Inferior parietal cortex (tissue), 1 donor: ENCODE data around the gene ZNF609.

ENCODE experiments used
- DNase-seq: peaks from one replicate; pipeline ENCODE4 v3.0.0-alpha.2; 2016; ENCODE audit errors: extremely low spot score

ZNF609 gene

DNA sequence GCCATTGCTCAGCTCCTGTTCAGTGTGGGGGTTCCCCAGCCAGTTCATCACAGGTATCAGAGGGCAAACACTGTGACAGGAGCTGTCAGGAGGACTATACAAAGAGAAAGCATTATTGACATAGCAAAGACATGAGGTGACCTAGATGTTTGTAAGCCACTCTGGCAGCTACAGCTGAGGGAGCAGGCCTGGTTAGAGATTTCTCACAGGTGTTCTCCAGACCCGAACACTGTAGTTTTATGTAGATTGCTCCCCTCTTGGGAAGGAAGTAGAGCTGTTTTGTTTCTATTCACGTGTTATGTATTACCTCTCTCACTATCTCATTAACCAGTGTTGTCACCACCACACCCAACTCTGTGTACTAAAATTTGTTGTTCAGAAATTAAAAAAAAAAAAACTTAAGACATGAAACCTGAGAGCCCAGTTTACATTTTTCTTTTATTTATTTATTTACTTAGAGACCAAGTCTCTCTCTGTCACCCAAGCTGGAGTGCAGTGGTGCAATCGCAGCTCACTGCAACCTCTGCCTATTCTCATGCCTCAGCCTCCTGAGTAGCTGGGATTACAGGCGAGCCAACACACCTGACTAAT, 191.3 kb downstream of the ZNF609 start:
- no peak for DNase-seq

DNA sequence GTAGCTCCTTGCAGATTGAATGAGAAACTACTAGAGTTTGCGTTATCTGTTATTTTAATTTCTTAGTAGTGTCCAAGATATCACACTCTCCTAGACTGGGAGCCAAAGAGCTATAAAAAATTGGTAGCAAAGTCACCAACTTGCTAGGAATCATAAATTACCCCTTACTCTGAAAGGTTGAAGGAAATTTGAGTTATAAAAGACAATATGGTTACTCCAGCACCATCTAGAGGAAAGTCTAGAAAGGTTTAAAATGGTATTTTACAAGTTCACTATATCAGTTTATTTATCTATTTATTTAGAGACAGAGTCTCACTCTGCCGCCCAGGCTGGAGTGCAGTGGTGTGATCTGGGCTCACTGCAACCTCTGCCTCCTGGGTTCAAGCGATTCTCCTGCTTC, 193.4 kb downstream of the ZNF609 start:
- DNase-seq, result no peak

DNA sequence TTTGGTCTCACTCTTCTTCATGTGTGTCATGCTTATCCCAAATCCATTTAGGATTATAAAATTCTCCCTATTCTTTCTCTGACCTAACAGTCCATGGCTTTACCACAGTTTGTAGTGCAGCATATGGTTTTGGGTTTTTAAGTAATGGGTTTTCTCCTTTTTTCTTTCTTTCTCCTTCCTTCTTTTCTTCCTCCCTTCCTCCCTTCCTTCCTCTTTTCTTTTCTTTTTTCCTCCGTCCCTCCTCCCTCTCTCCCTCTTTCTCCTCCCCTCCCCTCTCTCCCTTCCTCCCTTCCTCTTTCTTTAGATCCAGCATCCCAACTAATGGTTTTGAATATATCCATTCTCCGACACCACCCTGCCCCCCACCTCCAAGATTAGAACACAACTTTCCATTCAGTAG, 196.1 kb downstream of the ZNF609 start:
- no peak for DNase-seq

DNA sequence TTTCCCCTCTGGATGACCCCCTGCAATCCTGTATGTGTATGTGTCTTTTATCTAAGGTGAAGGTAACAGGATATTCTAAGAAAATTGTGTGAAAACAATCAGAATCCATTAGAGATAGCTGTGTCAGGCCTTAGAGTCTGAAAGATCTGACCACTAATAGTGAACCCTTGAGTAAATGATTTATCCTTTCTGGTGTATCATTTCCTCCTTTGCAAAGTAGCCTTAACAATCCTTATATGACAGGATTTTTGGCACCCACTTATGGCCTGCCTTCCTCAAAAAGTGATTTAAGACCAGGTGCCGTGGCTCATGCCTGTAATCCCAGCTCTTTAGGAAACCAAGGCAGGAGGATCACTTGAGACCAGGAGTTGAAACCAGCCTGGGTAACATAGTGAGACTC, 204.8 kb downstream of the ZNF609 start:
- no peak for DNase-seq

DNA sequence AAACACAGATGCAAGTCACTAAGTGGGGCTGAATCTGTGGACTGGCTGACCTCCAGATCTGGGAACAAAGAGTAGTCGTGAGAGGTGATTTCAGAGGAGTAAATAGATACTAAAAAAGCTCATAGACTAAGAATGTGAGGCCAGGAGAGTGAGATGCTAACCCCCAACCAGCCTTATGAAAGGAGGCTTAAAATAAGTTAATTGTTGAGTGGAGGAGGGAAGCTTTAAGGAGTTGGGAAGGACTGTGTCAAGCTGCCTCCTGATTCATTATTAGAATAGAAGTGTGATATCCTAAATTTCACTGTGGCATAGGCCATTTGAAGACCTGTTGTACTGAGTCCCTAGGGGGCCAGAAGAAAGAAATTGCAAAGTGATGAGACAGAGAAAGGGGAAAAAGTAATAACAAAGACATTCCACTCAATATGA, 207.4 kb downstream of the ZNF609 start:
- DNase-seq, result no peak

DNA sequence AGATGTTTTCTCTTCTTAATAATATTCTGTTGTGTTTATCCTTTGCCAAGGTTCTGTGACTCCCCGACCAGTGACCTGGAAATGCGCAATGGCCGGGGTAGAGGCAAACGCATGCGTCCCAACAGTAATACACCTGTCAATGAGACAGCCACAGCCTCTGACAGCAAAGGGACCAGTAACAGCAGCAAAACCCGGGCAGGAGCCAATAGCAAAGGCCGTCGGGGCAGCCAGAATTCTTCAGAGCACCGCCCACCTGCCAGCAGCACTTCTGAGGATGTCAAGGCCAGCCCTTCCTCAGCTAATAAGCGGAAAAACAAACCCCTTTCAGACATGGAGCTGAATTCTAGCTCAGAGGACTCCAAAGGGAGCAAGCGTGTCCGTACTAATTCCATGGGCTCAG, 213.5 kb downstream of the ZNF609 start:
- no peak for DNase-seq

DNA sequence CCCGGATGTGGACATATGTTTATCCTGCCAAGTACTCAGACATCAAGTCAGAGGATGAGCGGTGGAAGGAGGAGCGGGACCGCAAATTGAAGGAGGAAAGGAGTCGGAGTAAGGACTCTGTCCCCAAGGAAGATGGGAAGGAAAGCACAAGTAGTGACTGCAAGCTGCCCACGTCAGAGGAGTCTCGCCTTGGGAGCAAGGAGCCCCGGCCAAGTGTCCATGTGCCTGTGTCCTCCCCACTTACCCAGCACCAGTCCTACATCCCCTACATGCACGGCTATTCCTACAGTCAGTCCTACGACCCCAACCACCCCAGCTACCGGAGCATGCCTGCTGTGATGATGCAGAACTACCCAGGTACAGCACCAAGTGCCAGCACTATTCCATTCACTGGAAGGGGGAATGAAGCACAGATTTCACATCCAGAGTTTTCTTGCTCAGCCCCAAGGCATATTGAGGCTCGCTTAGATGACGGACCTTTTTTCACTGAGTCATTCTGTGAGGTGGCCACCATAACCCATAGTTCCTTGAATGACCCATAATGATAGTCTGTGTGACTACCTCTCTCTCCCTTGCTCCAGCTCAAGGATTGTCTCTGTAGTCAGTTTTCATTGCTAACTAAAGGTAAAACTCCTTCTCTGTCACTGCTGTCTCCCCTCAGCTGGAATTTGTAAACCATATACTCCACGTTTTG, 217.9 kb downstream of the ZNF609 start:
- no peak for DNase-seq

DNA sequence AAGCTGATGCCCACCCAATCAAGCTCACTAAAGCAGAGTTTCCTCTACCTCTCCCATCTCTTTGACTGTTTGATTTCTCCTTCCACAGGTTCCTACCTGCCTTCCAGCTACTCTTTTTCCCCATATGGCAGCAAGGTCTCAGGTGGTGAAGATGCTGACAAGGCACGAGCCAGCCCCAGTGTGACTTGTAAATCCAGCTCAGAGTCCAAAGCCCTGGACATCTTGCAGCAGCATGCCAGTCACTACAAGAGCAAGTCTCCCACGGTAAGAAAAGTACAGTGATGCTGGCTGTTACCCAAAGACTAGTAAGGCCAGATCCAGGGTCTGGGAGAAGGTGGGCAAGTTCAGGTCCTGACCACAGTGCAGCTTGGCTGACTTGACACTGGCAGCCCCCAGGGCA, 219.7 kb downstream of the ZNF609 start:
- DNase-seq, result no peak

DNA sequence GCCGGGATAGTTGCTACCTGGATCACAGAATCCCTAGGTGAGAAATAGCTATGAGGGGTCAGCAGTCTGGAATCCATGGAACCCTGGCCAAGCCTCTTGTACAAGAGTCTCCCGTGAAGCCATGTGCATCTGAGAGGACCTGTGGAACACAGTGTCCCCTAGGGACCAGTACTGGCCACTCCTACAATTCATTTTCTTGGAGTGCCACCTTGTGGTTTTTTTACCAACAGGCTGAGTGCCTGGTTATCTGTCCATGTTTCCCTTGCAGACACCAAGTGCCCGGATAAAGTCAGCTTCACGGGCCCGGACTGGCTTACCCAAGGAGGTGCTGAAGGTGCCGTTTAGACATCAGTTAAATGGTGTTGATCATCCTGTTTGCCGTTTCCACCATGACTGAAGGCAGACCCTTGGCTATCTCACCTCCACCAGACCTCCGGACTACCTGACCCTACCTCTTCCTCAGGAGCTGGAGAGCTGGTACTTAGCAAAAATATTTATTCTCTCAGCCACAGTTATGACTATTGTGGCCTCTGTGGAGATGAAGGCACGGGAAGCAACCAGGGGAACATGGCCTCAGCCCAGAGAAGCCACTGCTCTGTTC, 221.1 kb downstream of the ZNF609 start:
- peak; percentile 76 for DNase-seq

DNA sequence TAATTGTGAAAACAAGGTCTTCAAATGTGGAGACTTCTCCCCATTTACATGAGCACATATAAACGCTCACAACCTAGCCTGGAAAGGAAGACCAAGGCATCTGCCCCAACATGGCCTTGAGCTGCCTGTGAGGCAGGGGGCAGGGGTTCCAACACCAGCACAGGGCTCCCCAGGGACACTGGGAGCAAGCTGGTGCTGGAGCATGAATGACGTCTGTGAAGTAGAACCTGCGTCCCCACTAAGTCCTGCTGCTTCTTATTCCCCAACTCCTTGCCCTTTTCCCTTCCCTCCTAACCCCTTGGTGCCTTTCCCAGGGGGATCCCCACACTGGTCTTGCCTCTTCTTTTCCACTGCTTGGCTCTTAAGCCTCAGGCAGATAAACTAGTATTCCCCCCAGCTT, 221.9 kb downstream of the ZNF609 start:
- no peak for DNase-seq

DNA sequence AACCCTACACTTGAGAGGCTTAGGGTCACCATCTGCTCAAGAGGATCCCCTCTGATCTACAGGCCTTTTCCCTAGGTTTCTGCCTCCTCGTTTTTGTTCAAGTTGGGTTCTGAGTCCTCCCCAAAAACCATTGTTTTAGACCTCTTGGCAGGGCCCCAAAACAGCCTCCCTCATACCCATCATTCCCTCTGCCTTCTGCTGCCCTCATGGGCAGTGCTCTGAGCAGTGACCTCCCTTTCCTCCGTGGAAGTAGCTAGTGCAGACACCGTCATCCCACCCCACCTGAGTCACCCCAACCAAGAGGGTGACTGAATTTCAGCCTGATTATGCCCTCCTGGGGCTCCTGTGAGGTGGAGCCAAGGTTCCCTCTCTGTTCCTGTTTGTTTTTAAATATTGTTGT, 223.0 kb downstream of the ZNF609 start:
- no peak for DNase-seq

DNA sequence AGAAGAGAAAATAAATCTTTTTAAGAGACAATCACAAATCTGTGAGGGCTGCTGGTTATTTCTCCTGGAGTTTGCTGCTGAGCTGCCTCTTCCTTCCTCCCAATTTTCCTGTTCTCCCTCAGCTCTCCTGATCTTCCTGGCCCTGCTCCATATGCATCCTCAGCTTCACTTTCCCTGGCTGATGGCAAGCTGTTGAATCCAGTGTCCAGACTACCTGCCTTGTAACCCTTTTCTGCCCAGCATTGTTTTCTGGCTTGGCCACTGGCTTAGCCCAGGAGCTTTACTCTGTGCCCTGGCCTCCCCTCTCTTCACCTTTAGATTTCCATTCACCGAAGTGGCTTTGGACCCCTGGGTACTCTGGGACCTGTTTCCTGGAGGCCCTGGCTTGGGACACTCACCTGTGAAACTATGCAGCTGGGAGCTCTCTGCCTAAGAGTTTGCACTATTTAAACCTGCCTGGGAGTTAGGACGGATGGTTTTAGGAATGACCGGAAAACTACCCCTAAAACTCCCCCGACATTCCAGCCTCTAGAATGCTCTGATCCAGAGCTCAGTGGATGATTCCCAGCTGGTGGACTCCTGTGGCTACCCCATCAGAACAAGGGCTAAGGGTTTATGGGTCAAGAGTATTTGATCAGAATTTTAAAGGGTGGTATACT, 225.0 kb downstream of the ZNF609 start:
- no peak for DNase-seq

DNA sequence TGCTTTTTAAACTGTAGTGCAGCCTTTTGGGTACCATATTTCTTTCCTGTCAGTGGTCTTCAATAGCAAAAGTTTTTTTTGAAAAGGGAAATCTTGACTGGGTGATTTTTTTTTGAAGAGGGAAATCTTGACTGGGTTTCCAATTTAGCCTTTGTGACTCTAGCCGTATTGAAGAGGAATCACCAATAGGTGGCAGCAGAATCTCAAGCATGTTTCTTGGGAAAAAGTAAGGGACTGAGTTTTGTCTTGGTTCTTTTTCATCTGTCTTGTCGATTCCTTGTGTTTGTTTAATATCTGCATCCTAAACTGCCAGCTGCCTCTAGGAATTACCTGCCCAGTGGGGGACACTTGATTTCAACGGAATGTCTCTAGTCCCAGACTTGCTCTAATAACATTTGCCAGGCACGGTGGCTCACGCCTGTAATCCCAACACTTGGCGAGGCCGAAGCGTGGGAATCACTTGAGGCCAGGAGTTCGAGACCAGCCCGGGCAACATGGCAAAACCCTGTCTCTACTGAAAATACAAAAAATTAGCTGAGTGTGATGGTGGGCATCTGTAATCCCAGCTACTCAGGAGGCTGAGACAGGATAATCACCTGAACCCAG, 225.9 kb downstream of the ZNF609 start:
- DNase-seq, result peak; percentile 84

DNA sequence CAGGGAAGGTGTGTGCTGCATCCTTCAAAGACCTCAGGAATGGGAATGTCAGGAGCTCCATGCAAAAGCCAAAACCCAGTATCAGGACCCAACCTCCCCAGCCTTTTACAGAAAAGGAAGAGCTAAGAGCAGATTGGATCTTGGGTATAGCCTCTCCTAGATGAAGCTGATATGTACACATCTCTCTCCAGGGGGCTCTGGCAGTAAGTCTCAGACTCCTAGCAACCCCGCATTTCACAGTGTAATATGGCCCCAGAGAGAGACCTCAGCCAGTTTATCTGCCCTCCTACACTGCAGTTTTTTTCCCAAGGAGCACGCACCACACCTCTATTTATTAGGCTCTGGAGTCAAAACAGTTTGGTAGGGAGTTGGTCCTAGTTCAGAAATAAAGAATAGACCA, 226.8 kb downstream of the ZNF609 start:
- DNase-seq, result no peak

DNA sequence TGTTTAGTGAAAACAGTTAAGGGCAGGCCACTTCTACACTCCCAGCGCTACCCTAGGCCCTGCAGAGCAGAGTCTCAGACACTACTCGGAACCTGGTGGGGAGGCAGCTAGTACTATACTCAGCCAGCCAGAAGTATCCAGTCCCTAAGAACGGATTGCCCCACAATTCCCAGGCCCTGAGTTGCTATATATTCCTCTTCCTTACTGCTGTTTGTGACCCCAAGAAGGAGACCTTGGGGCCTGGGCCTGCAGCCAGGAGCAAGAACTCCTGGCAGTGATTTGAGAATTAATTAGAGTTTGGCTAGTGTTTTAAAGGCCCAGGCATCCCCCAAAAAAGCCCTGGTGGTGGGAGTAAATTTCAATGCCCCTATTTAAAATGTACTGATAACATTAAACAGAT, 227.3 kb downstream of the ZNF609 start:
- no peak for DNase-seq

DNA sequence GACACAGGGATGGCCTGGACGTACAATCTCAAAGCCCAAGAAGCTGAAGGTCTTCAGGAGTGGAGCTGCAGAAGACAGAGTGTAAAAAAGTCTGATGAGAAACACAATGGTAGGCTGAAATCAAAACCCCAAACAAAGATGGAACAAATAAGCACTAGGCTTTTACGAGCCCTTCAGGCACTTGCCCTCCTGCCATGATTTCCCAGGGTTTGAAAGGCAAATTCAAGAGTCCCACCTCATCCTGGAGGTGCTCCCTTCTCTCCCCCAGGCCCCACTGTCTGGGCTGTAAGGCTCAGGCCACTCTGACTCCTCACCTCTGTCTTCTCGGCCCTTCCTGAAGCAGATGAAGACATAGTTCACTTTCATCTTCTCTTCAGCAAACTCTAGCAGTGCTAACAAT, 228.4 kb downstream of the ZNF609 start:
- DNase-seq, result no peak

DNA sequence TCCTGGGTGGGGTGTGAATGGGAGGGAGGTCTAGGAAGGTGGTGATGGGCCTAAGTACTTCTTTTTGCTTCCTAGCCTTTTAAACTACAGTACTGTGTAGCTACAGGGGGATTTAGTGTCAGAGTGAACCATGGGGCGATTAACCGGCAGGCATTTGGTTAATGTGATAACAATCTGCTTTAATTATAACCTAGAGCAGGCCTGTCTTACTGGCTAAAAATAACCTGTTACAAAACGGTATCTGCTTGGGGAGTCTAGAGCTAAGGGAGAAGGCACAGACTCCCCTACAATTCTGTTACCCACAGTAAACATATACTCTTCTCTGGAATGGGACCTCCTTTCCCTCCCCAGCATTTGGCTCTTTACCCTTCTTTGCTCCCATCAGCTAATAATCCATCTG, 229.6 kb downstream of the ZNF609 start:
- no peak for DNase-seq

DNA sequence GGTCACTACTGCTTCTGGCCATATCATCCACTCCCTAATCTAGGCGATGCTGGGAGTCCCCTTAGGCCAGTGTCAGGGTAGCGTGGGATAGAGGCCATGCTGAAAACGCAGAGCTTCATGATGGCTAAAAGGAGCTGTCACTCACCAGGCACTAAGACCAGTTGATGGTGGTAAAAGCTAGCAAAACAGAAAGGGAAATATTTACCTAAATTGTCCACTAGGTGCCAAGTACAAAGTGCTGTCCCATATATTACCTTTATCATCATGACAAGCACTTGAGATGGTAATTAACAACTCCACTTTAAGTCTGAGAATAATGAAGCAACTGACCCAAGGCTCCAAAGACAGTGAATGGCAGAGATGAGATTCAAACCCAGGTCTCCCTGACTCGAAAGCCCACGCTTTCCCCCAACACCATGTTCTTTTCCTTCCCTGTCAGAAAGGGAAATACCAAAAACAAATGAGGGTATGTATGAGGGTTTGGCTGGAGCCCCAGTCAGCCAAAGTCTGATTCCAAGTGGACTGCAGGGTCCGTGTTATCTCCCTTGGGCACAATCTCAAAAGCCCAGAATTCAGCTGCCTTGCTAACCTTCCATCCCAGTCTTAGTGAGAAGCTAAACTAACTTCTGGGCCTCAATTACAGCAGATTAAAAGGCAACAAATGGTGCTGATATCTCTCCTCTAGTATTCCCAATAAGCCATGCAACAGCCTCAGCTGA, 230.4 kb downstream of the ZNF609 start:
- DNase-seq, result no peak

DNA sequence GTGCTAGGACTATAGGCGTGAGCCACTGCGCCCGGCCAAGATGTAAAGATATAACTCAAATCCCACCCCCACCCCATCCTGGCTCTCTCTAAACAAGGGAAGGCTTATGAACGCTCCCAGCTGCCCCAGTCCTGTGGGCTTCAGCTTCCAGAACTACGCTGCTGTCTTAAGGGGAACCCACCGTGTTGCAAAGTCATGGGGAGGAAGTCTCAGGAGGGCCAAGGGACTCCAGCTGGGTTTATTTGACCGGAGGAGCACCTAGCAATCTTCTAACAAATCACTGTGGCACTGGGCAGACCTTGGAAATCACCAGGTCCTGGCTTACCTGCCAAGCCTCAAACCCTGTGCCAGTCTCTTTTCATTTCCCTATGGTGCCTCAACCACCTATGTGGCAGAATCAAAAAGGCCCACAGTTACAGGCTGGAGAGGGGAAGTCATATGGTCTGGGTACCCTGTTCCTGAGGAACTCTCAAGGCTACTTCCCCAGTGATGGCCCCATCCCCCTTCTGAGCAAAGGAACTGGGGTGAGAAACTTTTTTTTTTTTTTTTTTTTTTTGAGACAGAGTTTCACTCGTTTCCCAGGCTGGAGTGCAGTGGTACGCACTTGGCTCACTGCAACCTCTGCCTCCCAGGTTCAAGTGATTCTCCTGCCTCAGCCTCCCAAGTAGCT, 231.7 kb downstream of the ZNF609 start:
- no peak for DNase-seq

DNA sequence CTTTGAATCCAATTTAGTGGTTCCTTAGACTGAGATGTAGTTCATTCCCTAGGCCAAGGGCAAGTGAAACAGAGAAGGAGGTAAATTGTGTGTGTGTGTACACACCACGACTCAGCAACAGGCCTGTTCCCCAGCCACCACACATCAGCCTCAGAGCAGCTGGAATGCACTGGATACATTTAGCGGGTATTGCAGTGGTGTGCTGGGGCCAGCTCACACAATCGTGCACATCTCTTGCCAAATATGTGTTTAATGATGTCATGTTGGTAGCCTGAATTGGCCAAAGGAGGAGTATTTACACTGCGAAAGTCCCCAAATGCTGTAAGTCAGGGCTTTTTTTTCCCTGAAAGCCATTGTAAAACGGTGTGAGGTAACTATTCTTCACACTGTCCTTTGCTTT, 232.8 kb downstream of the ZNF609 start:
- DNase-seq, result no peak

DNA sequence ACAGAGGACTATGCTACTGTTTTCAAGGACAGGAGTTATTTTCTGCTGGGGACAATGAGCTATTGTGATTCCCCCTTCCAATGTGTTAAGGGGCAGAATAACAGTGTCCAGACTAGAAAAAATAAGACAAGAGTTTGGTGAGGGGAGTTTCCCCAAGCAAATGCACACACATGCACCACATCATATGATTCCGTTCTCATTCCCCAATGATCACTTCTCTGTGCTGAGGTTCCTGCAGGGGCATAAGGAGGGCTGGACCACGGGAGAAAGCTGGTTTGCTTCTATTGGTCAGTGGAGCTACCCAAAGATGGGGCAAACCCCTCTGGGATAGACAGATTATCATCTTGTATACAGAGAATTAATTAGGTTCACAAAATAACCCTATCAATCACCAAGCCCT, 234.4 kb downstream of the ZNF609 start:
- DNase-seq, result no peak
